Measurements from ENCODE around the gene GRID2. TPM values are rescaled to one million over a fixed set of nuclear protein-coding genes. Genes with fewer than 3 reads are reported as not detected.

GRID2 gene
- polyA plus RNA-seq, 1 donor from 2014 or later: not detected

- Mint-ChIP-seq H3K27ac (no peak overlapping the region), H3K9me3 (peaks cover 0 to 4% (median 3%) of the 10 kb centered on the region in 3 donors), H3K4me3 (no peak overlapping the region), H3K4me1 (no peaks in the 10 kb centered on the region), H3K27me3 (no peaks in the 10 kb centered on the region), H3K36me3 (no peaks in the 10 kb centered on the region)
Measured at GRCh38 chr4:92615049-92615448, 311.3 kb downstream of the GRID2 start.

GRCh38 chr4:92618968-92619367 lies 315.2 kb downstream of the GRID2 start:
- Mint-ChIP-seq H3K27ac (no peak overlapping the region), H3K4me3 (no peak overlapping the region), H3K36me3 (no peaks in the 10 kb centered on the region), H3K27me3 (no peaks in the 10 kb centered on the region), H3K9me3 (peaks cover 2 to 4% (median 3%) of the 10 kb centered on the region in 3 donors), H3K4me1 (no peaks in the 10 kb centered on the region)

- Mint-ChIP-seq H3K9me3 (peaks cover 0 to 11% (median 0%) of the 10 kb centered on the region in 3 donors), H3K27me3 (no peaks in the 10 kb centered on the region), H3K27ac (no peak overlapping the region), H3K4me3 (no peak overlapping the region), H3K4me1 (no peaks in the 10 kb centered on the region), H3K36me3 (no peaks in the 10 kb centered on the region)
Measured at GRCh38 chr4:92629302-92629701, 325.5 kb downstream of the GRID2 start.

GRCh38 chr4:92634882-92635281 lies 331.1 kb downstream of the GRID2 start:
- H3K27me3 Mint-ChIP-seq: no peaks in the 10 kb centered on the region
- no peaks in the 10 kb centered on the region for H3K9me3 Mint-ChIP-seq
- no peak overlapping the region for H3K27ac Mint-ChIP-seq
- no peak overlapping the region for H3K4me3 Mint-ChIP-seq
- no peaks in the 10 kb centered on the region for H3K36me3 Mint-ChIP-seq
- H3K4me1 Mint-ChIP-seq: no peaks in the 10 kb centered on the region

- Mint-ChIP-seq H3K4me3 (no peak overlapping the region), H3K27me3 (no peaks in the 10 kb centered on the region), H3K36me3 (no peaks in the 10 kb centered on the region), H3K4me1 (no peaks in the 10 kb centered on the region), H3K9me3 (peaks cover 0 to 3% (median 0%) of the 10 kb centered on the region in 3 donors), H3K27ac (no peak overlapping the region)
Measured at GRCh38 chr4:92636038-92636806, 332.5 kb downstream of the GRID2 start.

GRCh38 chr4:92641409-92641808 lies 337.6 kb downstream of the GRID2 start:
- no peaks in the 10 kb centered on the region for H3K4me1 Mint-ChIP-seq
- H3K27me3 Mint-ChIP-seq: no peaks in the 10 kb centered on the region
- peaks cover 0 to 8% (median 2%) of the 10 kb centered on the region in 3 donors for H3K9me3 Mint-ChIP-seq
- H3K4me3 Mint-ChIP-seq: no peak overlapping the region
- no peak overlapping the region for H3K27ac Mint-ChIP-seq
- H3K36me3 Mint-ChIP-seq: no peaks in the 10 kb centered on the region

GRCh38 chr4:92646826-92647225 lies 343.1 kb downstream of the GRID2 start:
- H3K4me1 Mint-ChIP-seq: no peaks in the 10 kb centered on the region
- no peak overlapping the region for H3K27ac Mint-ChIP-seq

GRCh38 chr4:92651536-92651935 lies 347.8 kb downstream of the GRID2 start:
- H3K36me3 Mint-ChIP-seq: no peaks in the 10 kb centered on the region
- peaks cover 0 to 4% (median 3%) of the 10 kb centered on the region in 3 donors for H3K9me3 Mint-ChIP-seq
- no peaks in the 10 kb centered on the region for H3K27me3 Mint-ChIP-seq
- H3K27ac Mint-ChIP-seq: no peak overlapping the region
- no peak overlapping the region for H3K4me3 Mint-ChIP-seq
- H3K4me1 Mint-ChIP-seq: no peaks in the 10 kb centered on the region

More at GRCh38 chr4:92646826-92647225, 343.1 kb downstream of the GRID2 start:
- Mint-ChIP-seq H3K27me3 (no peaks in the 10 kb centered on the region), H3K4me3 (no peak overlapping the region), H3K36me3 (no peaks in the 10 kb centered on the region), H3K9me3 (peaks cover 0 to 9% (median 4%) of the 10 kb centered on the region in 3 donors)

DNA sequence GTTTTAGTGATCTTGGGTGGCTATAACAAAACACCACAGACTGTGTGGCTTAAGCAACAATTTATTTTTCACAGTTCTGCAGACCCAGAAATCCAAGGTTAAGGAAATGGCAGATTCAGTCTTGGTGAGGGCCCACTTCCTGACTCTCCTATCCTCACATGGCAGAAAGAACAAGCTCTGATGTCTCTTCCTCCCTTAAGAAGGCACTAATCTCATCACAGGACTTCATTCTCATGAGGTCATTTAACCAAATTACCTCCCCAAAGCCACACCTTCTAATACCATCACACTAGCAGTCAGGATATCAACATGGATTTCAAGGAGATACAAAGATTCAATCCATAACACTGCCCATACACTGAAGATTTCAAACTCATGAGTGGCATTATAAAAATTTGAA lies 350.3 kb downstream of the GRID2 start:
- no peaks in the 10 kb centered on the region for H3K36me3 Mint-ChIP-seq
- no peak overlapping the region for H3K27ac Mint-ChIP-seq
- H3K4me1 Mint-ChIP-seq: no peaks in the 10 kb centered on the region
- H3K4me3 Mint-ChIP-seq: no peak overlapping the region
- peaks cover 0 to 4% (median 2%) of the 10 kb centered on the region in 3 donors for H3K9me3 Mint-ChIP-seq
- H3K27me3 Mint-ChIP-seq: no peaks in the 10 kb centered on the region

- Mint-ChIP-seq H3K36me3 (no peaks in the 10 kb centered on the region), H3K27ac (no peak overlapping the region), H3K4me3 (no peak overlapping the region), H3K4me1 (no peaks in the 10 kb centered on the region), H3K27me3 (no peaks in the 10 kb centered on the region), H3K9me3 (peaks cover 0 to 2% (median 0%) of the 10 kb centered on the region in 3 donors)
Measured at GRCh38 chr4:92657695-92658094, 353.9 kb downstream of the GRID2 start.

DNA sequence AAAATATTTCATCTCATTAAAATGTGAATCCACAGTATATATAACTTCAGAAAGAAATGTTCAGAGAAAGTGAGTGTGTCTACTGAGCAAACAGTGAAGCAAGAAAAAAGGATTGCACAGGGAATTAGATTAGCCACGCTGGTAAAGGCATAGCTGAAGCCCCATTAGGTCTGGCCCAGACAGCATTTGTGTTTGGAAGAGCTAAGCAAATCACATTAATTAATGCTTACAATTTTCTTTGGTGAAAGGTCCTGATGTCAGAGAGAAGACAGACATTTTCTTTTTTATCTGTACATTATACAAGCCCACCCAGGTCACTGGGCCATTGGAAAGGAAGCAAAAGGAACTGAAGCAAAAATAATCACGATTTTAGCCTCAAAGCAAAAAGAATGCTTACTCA lies 354.6 kb downstream of the GRID2 start:
- no peak overlapping the region for H3K27ac Mint-ChIP-seq
- H3K4me1 Mint-ChIP-seq: no peaks in the 10 kb centered on the region
- H3K27me3 Mint-ChIP-seq: no peaks in the 10 kb centered on the region
- no peaks in the 10 kb centered on the region for H3K36me3 Mint-ChIP-seq
- H3K9me3 Mint-ChIP-seq: peaks cover 0 to 2% (median 0%) of the 10 kb centered on the region in 3 donors
- H3K4me3 Mint-ChIP-seq: no peak overlapping the region

GRCh38 chr4:92677805-92678204 lies 374.0 kb downstream of the GRID2 start:
- H3K4me3 Mint-ChIP-seq: no peak overlapping the region
- H3K27me3 Mint-ChIP-seq: no peaks in the 10 kb centered on the region

DNA sequence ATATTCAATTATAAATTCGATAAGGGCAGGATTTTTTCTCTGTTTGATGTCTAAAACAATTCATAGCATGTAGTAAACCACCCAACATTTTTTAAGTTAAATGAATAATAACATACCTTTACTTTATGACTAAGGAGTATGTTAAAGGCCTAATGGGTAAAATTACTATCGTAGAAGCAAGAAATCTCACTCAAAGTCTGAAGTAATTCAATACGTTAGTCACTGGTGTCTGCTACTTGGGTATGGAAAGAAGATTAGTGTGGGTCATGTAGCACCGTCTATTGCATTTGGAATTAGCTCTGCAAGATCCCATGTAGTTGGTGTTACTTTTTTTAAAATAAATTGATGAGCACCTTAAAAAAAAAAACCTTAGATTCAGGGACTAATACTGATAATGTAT lies 374.5 kb downstream of the GRID2 start:
- Mint-ChIP-seq H3K4me1 (no peaks in the 10 kb centered on the region), H3K36me3 (no peaks in the 10 kb centered on the region), H3K4me3 (no peak overlapping the region), H3K27me3 (no peaks in the 10 kb centered on the region), H3K27ac (no peak overlapping the region), H3K9me3 (peaks cover 1 to 6% (median 4%) of the 10 kb centered on the region in 3 donors)

More at GRCh38 chr4:92677805-92678204, 374.0 kb downstream of the GRID2 start:
- Mint-ChIP-seq H3K9me3 (peaks cover 1 to 5% (median 4%) of the 10 kb centered on the region in 3 donors), H3K4me1 (no peaks in the 10 kb centered on the region), H3K27ac (peak overlapping the region in 1 of 3 donors; percentile 26), H3K36me3 (no peaks in the 10 kb centered on the region)

GRCh38 chr4:92679149-92679548 lies 375.4 kb downstream of the GRID2 start:
- Mint-ChIP-seq H3K4me1 (no peaks in the 10 kb centered on the region), H3K27me3 (no peaks in the 10 kb centered on the region), H3K4me3 (no peak overlapping the region), H3K36me3 (no peaks in the 10 kb centered on the region), H3K27ac (no peak overlapping the region), H3K9me3 (peaks cover 1 to 6% (median 4%) of the 10 kb centered on the region in 3 donors)

DNA sequence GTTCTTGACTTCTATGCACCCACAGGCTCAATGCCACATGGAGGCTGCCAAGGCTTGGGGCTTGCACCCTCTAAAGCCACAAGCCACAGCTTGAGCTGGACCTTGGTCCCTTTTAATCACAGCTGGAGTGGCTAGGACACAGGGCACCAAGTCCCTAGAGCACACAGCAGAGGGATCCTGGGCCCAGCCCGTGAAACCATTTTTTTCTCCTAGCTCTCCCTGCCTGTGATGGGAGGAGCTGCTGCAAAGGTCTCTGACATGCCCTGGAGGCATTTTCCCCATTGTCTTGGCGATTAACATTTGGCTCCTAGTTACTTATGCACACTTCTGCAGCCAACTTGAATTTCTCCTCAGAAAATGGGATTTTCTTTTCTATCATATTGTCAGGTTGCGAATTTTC lies 410.9 kb downstream of the GRID2 start:
- Mint-ChIP-seq H3K9me3 (peaks cover 0 to 3% (median 2%) of the 10 kb centered on the region in 3 donors), H3K4me1 (no peaks in the 10 kb centered on the region), H3K27ac (no peak overlapping the region), H3K36me3 (no peaks in the 10 kb centered on the region), H3K4me3 (no peak overlapping the region), H3K27me3 (no peaks in the 10 kb centered on the region)

- Mint-ChIP-seq H3K4me3 (no peak overlapping the region), H3K36me3 (no peaks in the 10 kb centered on the region), H3K4me1 (no peaks in the 10 kb centered on the region), H3K27ac (no peak overlapping the region), H3K27me3 (no peaks in the 10 kb centered on the region), H3K9me3 (no peaks in the 10 kb centered on the region)
Measured at GRCh38 chr4:92733231-92733630, 429.5 kb downstream of the GRID2 start.
